Activated naive CD8-positive, alpha-beta T cell (primary cell): ENCODE measurements around the gene KIRREL3.

Experiments used
- H3K27ac Mint-ChIP-seq: one replicate; pipeline ENCODE4 v1.8.0; 2021; ENCODE audit warnings: mixed read lengths
- H3K27me3 Mint-ChIP-seq: one replicate; pipeline ENCODE4 v1.8.0; 2021; ENCODE audit warnings: mixed read lengths
- H3K36me3 Mint-ChIP-seq: one replicate; pipeline ENCODE4 v1.8.0; 2021; ENCODE audit warnings: mixed read lengths
- H3K4me1 Mint-ChIP-seq: one replicate; pipeline ENCODE4 v1.8.0; 2021; ENCODE audit warnings: low read depth, mixed read lengths
- H3K4me3 Mint-ChIP-seq: one replicate; pipeline ENCODE4 v1.8.0; 2021; ENCODE audit warnings: mild to moderate bottlenecking, mixed read lengths
- H3K9me3 Mint-ChIP-seq: one replicate; pipeline ENCODE4 v1.8.0; 2021; ENCODE audit warnings: low read depth, mixed read lengths

KIRREL3 gene

GRCh38 chr11:127013550-127013949, 13.0 kb upstream of the KIRREL3 start:
- Mint-ChIP-seq H3K9me3 (no peaks in the 10 kb centered on the region), H3K36me3 (no peaks in the 10 kb centered on the region), H3K4me3 (no peak overlapping the region), H3K27me3 (peaks cover 15% of the 10 kb centered on the region), H3K4me1 (no peaks in the 10 kb centered on the region), H3K27ac (no peak overlapping the region)

- peaks cover 39% of the 10 kb centered on the region for H3K27me3 Mint-ChIP-seq
- no peaks in the 10 kb centered on the region for H3K9me3 Mint-ChIP-seq
- no peaks in the 10 kb centered on the region for H3K36me3 Mint-ChIP-seq
- H3K27ac Mint-ChIP-seq, result no peak overlapping the region
- no peaks in the 10 kb centered on the region for H3K4me1 Mint-ChIP-seq
- H3K4me3 Mint-ChIP-seq, result no peak overlapping the region
These were observed 5.7 kb upstream of the KIRREL3 start for GRCh38 chr11:127006311-127006710.

- H3K27me3 Mint-ChIP-seq, result peaks cover 35% of the 10 kb centered on the region
- no peak overlapping the region for H3K4me3 Mint-ChIP-seq
- no peaks in the 10 kb centered on the region for H3K9me3 Mint-ChIP-seq
- no peaks in the 10 kb centered on the region for H3K4me1 Mint-ChIP-seq
- H3K27ac Mint-ChIP-seq, result no peak overlapping the region
- H3K36me3 Mint-ChIP-seq, result no peaks in the 10 kb centered on the region
These were observed 2.9 kb upstream of the KIRREL3 start for GRCh38 chr11:127003260-127003981.

GRCh38 chr11:127002669-127003259, 2.2 kb upstream of the KIRREL3 start:
- H3K27me3 Mint-ChIP-seq, result peaks cover 33% of the 10 kb centered on the region
- H3K4me1 Mint-ChIP-seq, result no peaks in the 10 kb centered on the region
- H3K4me3 Mint-ChIP-seq, result no peak overlapping the region
- no peak overlapping the region for H3K27ac Mint-ChIP-seq
- H3K36me3 Mint-ChIP-seq, result no peaks in the 10 kb centered on the region
- H3K9me3 Mint-ChIP-seq, result no peaks in the 10 kb centered on the region

GRCh38 chr11:127000981-127001380, 411 bp upstream of the KIRREL3 start:
- no peaks in the 10 kb centered on the region for H3K4me1 Mint-ChIP-seq
- H3K36me3 Mint-ChIP-seq, result no peaks in the 10 kb centered on the region
- H3K9me3 Mint-ChIP-seq, result no peaks in the 10 kb centered on the region
- H3K27ac Mint-ChIP-seq, result no peak overlapping the region
- H3K4me3 Mint-ChIP-seq, result no peak overlapping the region
- peaks cover 40% of the 10 kb centered on the region for H3K27me3 Mint-ChIP-seq

GRCh38 chr11:126999366-126999765, 1.2 kb downstream of the KIRREL3 start:
- Mint-ChIP-seq H3K27ac (no peak overlapping the region), H3K9me3 (no peaks in the 10 kb centered on the region), H3K4me3 (no peak overlapping the region), H3K27me3 (peaks cover 30% of the 10 kb centered on the region), H3K36me3 (no peaks in the 10 kb centered on the region), H3K4me1 (no peaks in the 10 kb centered on the region)

- H3K27ac Mint-ChIP-seq, result no peak overlapping the region
- peaks cover 25% of the 10 kb centered on the region for H3K27me3 Mint-ChIP-seq
- no peaks in the 10 kb centered on the region for H3K4me1 Mint-ChIP-seq
- no peak overlapping the region for H3K4me3 Mint-ChIP-seq
- no peaks in the 10 kb centered on the region for H3K36me3 Mint-ChIP-seq
- H3K9me3 Mint-ChIP-seq, result no peaks in the 10 kb centered on the region
These were observed 2.9 kb downstream of the KIRREL3 start for GRCh38 chr11:126997641-126998040.

GRCh38 chr11:126997196-126997595, 3.4 kb downstream of the KIRREL3 start:
- Mint-ChIP-seq H3K27me3 (peaks cover 21% of the 10 kb centered on the region), H3K36me3 (no peaks in the 10 kb centered on the region), H3K4me1 (no peaks in the 10 kb centered on the region), H3K9me3 (no peaks in the 10 kb centered on the region), H3K27ac (no peak overlapping the region), H3K4me3 (no peak overlapping the region)

- Mint-ChIP-seq H3K27me3 (peaks cover 18% of the 10 kb centered on the region), H3K4me1 (no peaks in the 10 kb centered on the region), H3K4me3 (no peak overlapping the region), H3K36me3 (no peaks in the 10 kb centered on the region), H3K27ac (no peak overlapping the region), H3K9me3 (no peaks in the 10 kb centered on the region)
These were observed 4.3 kb downstream of the KIRREL3 start for GRCh38 chr11:126996036-126996804.

GRCh38 chr11:126993599-126993998, 7.0 kb downstream of the KIRREL3 start:
- H3K4me1 Mint-ChIP-seq, result no peaks in the 10 kb centered on the region
- H3K4me3 Mint-ChIP-seq, result no peak overlapping the region
- peaks cover 20% of the 10 kb centered on the region for H3K27me3 Mint-ChIP-seq
- H3K27ac Mint-ChIP-seq, result no peak overlapping the region
- no peaks in the 10 kb centered on the region for H3K9me3 Mint-ChIP-seq
- H3K36me3 Mint-ChIP-seq, result no peaks in the 10 kb centered on the region

GRCh38 chr11:126992804-126993111, 7.8 kb downstream of the KIRREL3 start:
- Mint-ChIP-seq H3K36me3 (no peaks in the 10 kb centered on the region), H3K4me3 (no peak overlapping the region), H3K9me3 (no peaks in the 10 kb centered on the region), H3K27me3 (peaks cover 20% of the 10 kb centered on the region), H3K27ac (no peak overlapping the region), H3K4me1 (no peaks in the 10 kb centered on the region)

- H3K9me3 Mint-ChIP-seq, result no peaks in the 10 kb centered on the region
- no peak overlapping the region for H3K27ac Mint-ChIP-seq
- no peaks in the 10 kb centered on the region for H3K36me3 Mint-ChIP-seq
- H3K4me1 Mint-ChIP-seq, result no peaks in the 10 kb centered on the region
- no peak overlapping the region for H3K4me3 Mint-ChIP-seq
- peaks cover 16% of the 10 kb centered on the region for H3K27me3 Mint-ChIP-seq
These were observed 8.3 kb downstream of the KIRREL3 start for GRCh38 chr11:126992065-126992803.

GRCh38 chr11:126991596-126991995, 9.0 kb downstream of the KIRREL3 start:
- H3K9me3 Mint-ChIP-seq, result no peaks in the 10 kb centered on the region
- H3K36me3 Mint-ChIP-seq, result no peaks in the 10 kb centered on the region
- H3K4me3 Mint-ChIP-seq, result no peak overlapping the region
- peaks cover 12% of the 10 kb centered on the region for H3K27me3 Mint-ChIP-seq
- no peak overlapping the region for H3K27ac Mint-ChIP-seq
- H3K4me1 Mint-ChIP-seq, result no peaks in the 10 kb centered on the region

- Mint-ChIP-seq H3K27me3 (peaks cover 8% of the 10 kb centered on the region), H3K9me3 (no peaks in the 10 kb centered on the region), H3K36me3 (no peaks in the 10 kb centered on the region), H3K27ac (no peak overlapping the region), H3K4me3 (no peak overlapping the region), H3K4me1 (no peaks in the 10 kb centered on the region)
These were observed 9.7 kb downstream of the KIRREL3 start for GRCh38 chr11:126990716-126991480.
